AG04450 (cell line): Measurements from ENCODE around the gene ZNF254. TPM values are rescaled to one million over a fixed set of nuclear protein-coding genes. Genes with fewer than 3 reads are reported as not detected.

Experiments used
- CTCF ChIA-PET: fragments of 300-600, 350-600 bp; formaldehyde crosslinking; extraction: SDS; loops from one replicate; lab custom pipeline; 2022; ENCODE audit warnings: antibody characterized with exemption, inconsistent platforms; lab: Charles Lee
- POLR2A ChIA-PET: fragments of 350-600 bp; formaldehyde crosslinking; extraction: SDS; loops from one replicate; lab custom pipeline; 2021; ENCODE audit warnings: antibody characterized with exemption, inconsistent platforms; lab: Yijun Ruan, JAX
- DNase-seq: peaks from one replicate; pipeline ENCODE4 v3.0.0-alpha.2; 2011; ENCODE audit warnings: low read depth, low spot score
- H3K27ac ChIP-seq: one replicate; pipeline ENCODE4 v1.5.1; 2012; ENCODE audit warnings: low read depth, low read length, control low read depth
- H3K27me3 ChIP-seq: one replicate; pipeline ENCODE4 v1.6.0; 2012; ENCODE audit warnings: low read length; ENCODE audit not compliant: control insufficient read depth, insufficient read depth
- H3K4me3 ChIP-seq: 2 replicates; pipeline ENCODE4 v1.5.1; 2011; ENCODE audit warnings: mild to moderate bottlenecking, low read depth, low read length, control low read depth
- H3K9me3 ChIP-seq: 2 replicates; pipeline ENCODE4 v1.5.1; 2012; ENCODE audit warnings: low read length; ENCODE audit not compliant: control insufficient read depth, insufficient read depth
- polyA plus RNA-seq: library from polyadenylated mRNA; depleted of rRNA; stranded (reverse); fragments of >200 nt; gene quantifications from 2 replicates; pipeline ENCODE4 v1.2.3, GENCODE V29; 2011
- TF ChIP-seq, protein P1 (sequence below): IDR thresholded peaks from 2 replicates; pipeline ENCODE4 v1.5.1; 2011; ENCODE audit warnings: low read depth, low read length, control low read depth, inconsistent platforms

ZNF254 gene
- polyA plus RNA-seq, 1 experiment: 11.4 TPM

DNA sequence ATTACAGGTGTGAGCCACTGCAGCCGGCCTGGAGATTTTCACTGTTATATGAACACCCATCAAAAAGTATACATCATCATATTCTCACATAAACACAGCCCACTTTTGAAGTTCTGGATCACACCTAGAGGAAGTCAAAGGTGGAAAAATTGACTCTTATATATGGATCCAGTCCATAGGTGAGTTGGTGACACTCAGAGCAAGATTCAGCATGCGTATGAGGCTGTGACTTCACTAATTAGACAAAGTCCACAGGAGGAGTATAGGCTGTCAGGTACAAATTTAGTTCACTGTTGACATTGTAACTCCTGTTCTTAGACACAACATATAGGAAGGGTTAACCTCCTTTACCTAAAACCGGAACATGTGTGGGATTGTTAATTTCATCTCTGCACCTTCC lies 31.4 kb upstream of the ZNF254 start:
- H3K27ac ChIP-seq: no peak overlapping the region
- TF ChIP-seq, protein P1, sequence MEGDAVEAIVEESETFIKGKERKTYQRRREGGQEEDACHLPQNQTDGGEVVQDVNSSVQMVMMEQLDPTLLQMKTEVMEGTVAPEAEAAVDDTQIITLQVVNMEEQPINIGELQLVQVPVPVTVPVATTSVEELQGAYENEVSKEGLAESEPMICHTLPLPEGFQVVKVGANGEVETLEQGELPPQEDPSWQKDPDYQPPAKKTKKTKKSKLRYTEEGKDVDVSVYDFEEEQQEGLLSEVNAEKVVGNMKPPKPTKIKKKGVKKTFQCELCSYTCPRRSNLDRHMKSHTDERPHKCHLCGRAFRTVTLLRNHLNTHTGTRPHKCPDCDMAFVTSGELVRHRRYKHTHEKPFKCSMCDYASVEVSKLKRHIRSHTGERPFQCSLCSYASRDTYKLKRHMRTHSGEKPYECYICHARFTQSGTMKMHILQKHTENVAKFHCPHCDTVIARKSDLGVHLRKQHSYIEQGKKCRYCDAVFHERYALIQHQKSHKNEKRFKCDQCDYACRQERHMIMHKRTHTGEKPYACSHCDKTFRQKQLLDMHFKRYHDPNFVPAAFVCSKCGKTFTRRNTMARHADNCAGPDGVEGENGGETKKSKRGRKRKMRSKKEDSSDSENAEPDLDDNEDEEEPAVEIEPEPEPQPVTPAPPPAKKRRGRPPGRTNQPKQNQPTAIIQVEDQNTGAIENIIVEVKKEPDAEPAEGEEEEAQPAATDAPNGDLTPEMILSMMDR: no peak
- H3K9me3 ChIP-seq: no peaks in the 10 kb centered on the region
- ChIA-PET CTCF (no interaction called here), POLR2A (no interaction called here)
- no peak overlapping the region for H3K4me3 ChIP-seq
- H3K27me3 ChIP-seq: no peaks in the 10 kb centered on the region
- DNase-seq: no peak

DNA sequence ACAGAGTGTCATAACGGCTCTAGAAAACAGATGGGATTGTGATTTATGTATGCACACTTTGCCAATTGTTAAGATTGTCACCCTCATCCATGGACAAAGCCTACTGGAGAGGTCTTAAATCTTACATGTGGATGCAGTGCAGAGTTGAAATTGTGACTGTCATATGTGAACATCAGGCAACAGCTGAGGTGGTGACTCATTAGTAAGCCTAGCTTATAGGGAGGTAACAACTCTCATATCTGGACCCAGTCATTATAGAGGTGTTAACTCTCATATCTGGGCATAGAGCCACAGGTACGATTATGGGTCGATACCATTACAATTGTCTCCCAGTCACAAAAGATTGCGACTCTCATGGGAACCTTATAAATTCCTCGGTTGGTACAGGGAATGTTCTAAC lies 29.8 kb upstream of the ZNF254 start:
- TF ChIP-seq, protein P1: no peak
- Histone ChIP-seq H3K4me3 (no peak overlapping the region), H3K27ac (no peak overlapping the region), H3K27me3 (no peaks in the 10 kb centered on the region), H3K9me3 (no peaks in the 10 kb centered on the region)
- ChIA-PET CTCF (no interaction called here), POLR2A (no interaction called here)
- DNase-seq: no peak

DNA sequence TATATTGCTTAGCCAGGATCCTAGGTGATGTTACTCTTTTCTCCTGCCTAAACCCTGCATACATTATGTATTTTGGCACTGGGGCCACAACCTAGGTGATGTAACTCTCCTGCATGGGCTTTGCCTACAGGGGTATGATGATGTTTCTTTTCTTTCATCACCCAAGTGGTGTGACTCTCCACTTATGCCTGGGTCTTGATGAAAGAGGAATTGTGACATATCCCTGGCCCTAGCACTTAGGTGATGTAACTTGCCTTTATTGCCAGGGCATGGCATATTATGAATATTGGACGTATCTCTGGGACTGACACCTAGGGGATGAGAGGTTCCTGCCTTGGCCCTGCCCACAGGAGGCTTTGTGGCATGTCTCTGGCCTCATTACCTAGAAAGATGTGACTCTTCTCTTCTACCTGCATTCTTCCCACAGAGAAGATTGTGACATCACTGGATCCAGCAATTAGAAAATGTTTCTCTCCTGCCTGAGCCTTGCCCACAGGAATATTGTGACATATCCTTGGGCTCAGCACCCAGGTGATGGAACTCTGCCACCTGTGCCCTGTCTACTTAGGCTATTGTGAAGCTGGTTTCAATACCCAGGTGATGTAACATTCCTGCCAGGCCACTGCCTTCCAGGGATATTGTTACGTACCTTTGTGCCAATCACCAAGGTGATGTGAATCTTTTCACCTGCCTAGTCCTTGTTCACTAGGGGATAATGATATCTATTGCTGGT lies 27.3 kb upstream of the ZNF254 start:
- Histone ChIP-seq H3K27me3 (no peaks in the 10 kb centered on the region), H3K27ac (no peak overlapping the region), H3K4me3 (no peak overlapping the region), H3K9me3 (no peaks in the 10 kb centered on the region)
- CTCF ChIA-PET: no interaction called here
- no peak for DNase-seq
- POLR2A ChIA-PET: no interaction called here
- TF ChIP-seq, protein P1: no peak

DNA sequence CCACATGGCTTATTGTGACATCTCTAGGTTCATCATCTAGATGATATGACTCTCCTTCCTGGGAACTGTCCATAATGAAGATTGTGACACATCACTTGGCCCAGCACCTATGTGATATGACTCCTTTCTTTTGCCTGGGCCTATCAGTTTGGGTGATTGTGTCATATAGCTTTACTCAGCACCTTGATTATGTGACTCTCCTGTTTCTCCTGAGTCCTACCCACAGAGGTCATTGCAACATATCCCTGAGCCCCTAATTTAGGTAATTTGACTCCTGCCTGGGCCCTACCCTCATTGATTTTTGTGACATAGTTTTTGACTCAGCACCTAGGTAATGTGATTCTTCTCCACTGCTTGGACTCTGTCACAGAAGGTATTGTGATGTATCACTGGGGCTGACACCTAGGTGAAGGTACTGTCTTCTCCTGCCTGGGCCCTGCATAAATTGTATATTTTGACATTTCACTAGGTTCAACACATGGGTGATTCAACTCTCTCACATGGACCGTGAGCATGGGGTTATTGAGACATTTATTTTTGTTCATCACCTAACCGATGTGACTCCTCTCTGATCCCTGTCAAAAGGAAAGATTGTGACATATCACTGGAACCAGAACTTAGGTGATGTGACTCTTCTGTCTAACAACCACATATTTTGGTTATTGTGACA lies 26.2 kb upstream of the ZNF254 start:
- H3K27ac ChIP-seq: no peak overlapping the region
- H3K4me3 ChIP-seq: no peak overlapping the region
- DNase-seq: no peak
- ChIA-PET POLR2A (no interaction called here), CTCF (no interaction called here)
- no peaks in the 10 kb centered on the region for H3K9me3 ChIP-seq
- no peaks in the 10 kb centered on the region for H3K27me3 ChIP-seq
- TF ChIP-seq, protein P1: no peak

DNA sequence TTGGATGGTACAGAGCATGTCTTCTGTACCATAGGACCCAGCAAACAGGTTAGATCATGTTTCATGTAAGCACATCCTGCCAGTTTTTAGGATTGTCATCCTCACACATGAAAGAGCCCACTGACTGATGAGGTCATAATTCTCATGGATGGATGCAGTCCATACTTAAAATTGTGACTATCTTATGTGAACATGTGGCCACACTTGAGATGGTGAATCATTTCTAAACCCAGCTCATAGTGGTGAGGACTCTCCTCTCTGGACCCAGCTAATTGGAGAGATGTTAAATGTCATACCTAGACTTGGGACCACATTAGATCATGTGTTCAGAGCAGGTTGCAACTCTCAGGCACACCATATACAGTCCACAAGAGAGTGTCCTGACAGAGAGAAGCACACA lies 24.8 kb upstream of the ZNF254 start:
- no peaks in the 10 kb centered on the region for H3K9me3 ChIP-seq
- TF ChIP-seq, protein P1: no peak
- CTCF ChIA-PET: no interaction called here
- DNase-seq: no peak
- H3K4me3 ChIP-seq: no peak overlapping the region
- POLR2A ChIA-PET: no interaction called here
- H3K27me3 ChIP-seq: no peaks in the 10 kb centered on the region
- no peak overlapping the region for H3K27ac ChIP-seq
